Endometrial microvascular endothelial cells (primary cell): Measurements from ENCODE around the gene CYB5R3. TPM values are rescaled to one million over a fixed set of nuclear protein-coding genes. Genes with fewer than 3 reads are reported as not detected.
"Not testable (repeated sequence)": the region's sequence is repeated elsewhere in the genome, so short reads cannot be mapped to it uniquely, and the experiment has no call there.

Experiments used
- in situ Hi-C: cut with HindIII; loops from 2 replicates; pipeline ENCODE4 v1.10.0; 2017; ENCODE audit warnings: low sequenced_read_pairs, low pct_unique_long_range_greater_than_20kb; ENCODE audit errors: inconsistent ontology term
- total RNA-seq: library from RNA; depleted of rRNA; stranded (reverse); fragments of >200 nt; gene quantifications from one replicate; pipeline ENCODE4 v1.2.3, GENCODE V29; 2015; ENCODE audit errors: inconsistent ontology term

The CYB5R3 gene
- total RNA-seq, 1 donor from 2014 or later = 155 TPM

GRCh38 chr22:42630901-42631602 lies 18.1 kb downstream of the CYB5R3 start:
- in situ Hi-C loops = no loop called here

GRCh38 chr22:42630211-42630610 lies 19.0 kb downstream of the CYB5R3 start:
- in situ Hi-C loops = no loop called here

- in situ Hi-C loops = no loop called here
Observed at GRCh38 chr22:42627981-42628380, 21.2 kb downstream of the CYB5R3 start.

GRCh38 chr22:42626951-42627625 lies 22.1 kb downstream of the CYB5R3 start:
- in situ Hi-C loops = no loop called here

- in situ Hi-C loops = no loop called here
Observed at GRCh38 chr22:42626431-42626830, 22.8 kb downstream of the CYB5R3 start.

GRCh38 chr22:42625416-42625815 lies 23.8 kb downstream of the CYB5R3 start:
- in situ Hi-C loops = no loop called here

- in situ Hi-C loops = no loop called here
Observed at GRCh38 chr22:42624551-42625106, 24.6 kb downstream of the CYB5R3 start.

- in situ Hi-C loops = no loop called here
Observed at GRCh38 chr22:42623756-42624441, 25.3 kb downstream of the CYB5R3 start.

GRCh38 chr22:42623301-42623751 lies 25.9 kb downstream of the CYB5R3 start:
- in situ Hi-C loops = no loop called here

- in situ Hi-C loops = no loop called here
Observed at GRCh38 chr22:42622061-42622710, 27.0 kb downstream of the CYB5R3 start.

- in situ Hi-C loops = no loop called here
Observed at GRCh38 chr22:42621505-42622002, 27.6 kb downstream of the CYB5R3 start.

- in situ Hi-C loops = no loop called here
Observed at GRCh38 chr22:42620084-42620483, 29.1 kb downstream of the CYB5R3 start.

- in situ Hi-C loops = no loop called here
Observed at GRCh38 chr22:42619261-42620063, 29.7 kb downstream of the CYB5R3 start.

- in situ Hi-C loops = no loop called here
Observed at GRCh38 chr22:42617155-42617983, 31.8 kb downstream of the CYB5R3 start.

GRCh38 chr22:42615860-42616175 lies 33.4 kb downstream of the CYB5R3 start:
- in situ Hi-C loops = not testable (repeated sequence)

- in situ Hi-C loops = no loop called here
Observed at GRCh38 chr22:42615092-42615859, 33.9 kb downstream of the CYB5R3 start.
